A549 (cell line): ENCODE measurements around the gene CSPG4. TPM values are rescaled to one million over a fixed set of nuclear protein-coding genes. Genes with fewer than 3 reads are reported as not detected.

Source experiments
- ATAC-seq, 2 experiments: fragments of 200-7000 bp in 1 of 2; fragments of >200 bp in 1 of 2; cut with Nextera tagmentation in 1 of 2; cut with Tn5 transposase in 1 of 2; 3 replicates each; pipeline versions ENCODE4 v1.8.0 to v1.9.1; 2018 to 2020; ENCODE audit warnings: mild to moderate bottlenecking in 1 of 2, moderate library complexity in 1 of 2
- CTCF ChIA-PET: fragments of 300-600 bp; sonication (Branson Sonifier 250); formaldehyde crosslinking; extraction: SDS; loops from one replicate; lab custom pipeline; 2021; ENCODE audit warnings: antibody characterized with exemption, inconsistent platforms; lab: Yijun Ruan, JAX
- POLR2A ChIA-PET: fragments of 350-600 bp; formaldehyde crosslinking; extraction: SDS; loops from one replicate; lab custom pipeline; 2021; ENCODE audit warnings: antibody characterized with exemption, inconsistent platforms; lab: Yijun Ruan, JAX
- DNase-seq, 2 experiments: peaks; one replicate each; pipeline versions ENCODE4 v3.0.0 to v3.0.0-alpha.2; 2011 to 2016; ENCODE audit warnings: low read depth in 1 of 2, low spot score in 1 of 2
- FAIRE-seq: peaks from 2 replicates; lab custom pipeline; 2011; peaks lifted over from hg19 to GRCh38; lab: Jason Lieb, UNC
- H3K27ac ChIP-seq, 2 experiments: fragments of >200 bp; sonication (Bioruptor Twin); formaldehyde crosslinking; 3 replicates each; pipeline ENCODE4 v1.5.1; 2016 to 2017
- H3K4me1 ChIP-seq: fragments of >200 bp; sonication (Bioruptor Twin); formaldehyde crosslinking; 3 replicates; pipeline ENCODE4 v1.6.1; 2016
- H3K4me2 ChIP-seq: fragments of >200 bp; sonication (Bioruptor Twin); formaldehyde crosslinking; 3 replicates; pipeline ENCODE4 v1.6.1; 2016
- H3K4me3 ChIP-seq: fragments of >200 bp; sonication (Bioruptor Twin); formaldehyde crosslinking; 3 replicates; pipeline ENCODE4 v1.5.1; 2016
- H3K9me3 ChIP-seq: fragments of >200 bp; sonication (Bioruptor Twin); formaldehyde crosslinking; 3 replicates; pipeline ENCODE4 v1.6.1; 2016
- CHD2 ChIP-seq: fragments of 150-350 bp; IDR thresholded peaks from 2 replicates; pipeline ENCODE4 v1.6.1; 2014; ENCODE audit warnings: low read length; ENCODE audit not compliant: partially characterized antibody
- CHD4 ChIP-seq: fragments of 200-600 bp; sonication (generic); IDR thresholded peaks from 2 replicates; pipeline ENCODE4 v1.6.1; 2016; ENCODE audit warnings: antibody characterized with exemption, mild to moderate bottlenecking, borderline replicate concordance
- EHF ChIP-seq: fragments of 250-450 bp; sonication (Bioruptor Pico); IDR thresholded peaks from 2 replicates; pipeline ENCODE4 v1.5.0; 2020; ENCODE audit warnings: mild to moderate bottlenecking
- EHMT2 ChIP-seq: fragments of 200-600 bp; sonication (generic); IDR thresholded peaks from 2 replicates; pipeline ENCODE4 v1.6.1; 2016; ENCODE audit warnings: antibody characterized with exemption, low read depth, mild to moderate bottlenecking, moderate library complexity
- FOSB ChIP-seq: fragments of 250-450 bp; sonication (Bioruptor Pico); IDR thresholded peaks from 2 replicates; pipeline ENCODE4 v1.5.0; 2020; ENCODE audit warnings: mild to moderate bottlenecking, moderate library complexity
- FOSL2 ChIP-seq, 2 experiments: fragments of 450-650 bp in 1 of 2; fragments of >200 bp in 1 of 2; sonication (Bioruptor Twin) in 1 of 2; formaldehyde crosslinking; IDR thresholded peaks; 2 replicates each; pipeline versions ENCODE4 v1.5.0 to v1.6.1; 2016 to 2020; ENCODE audit warnings: mild to moderate bottlenecking in 1 of 2, moderate library complexity in 1 of 2
- HDAC2 ChIP-seq: fragments of 200-600 bp; sonication (generic); IDR thresholded peaks from 2 replicates; pipeline ENCODE4 v1.6.1; 2016
- HEYL ChIP-seq: fragments of 250-450 bp; sonication (Bioruptor Pico); IDR thresholded peaks from 2 replicates; pipeline ENCODE4 v1.8.0; 2021; ENCODE audit warnings: mild to moderate bottlenecking, moderate library complexity
- JUN ChIP-seq, 2 experiments: fragments of >200 bp; sonication (Bioruptor Twin); formaldehyde crosslinking; IDR thresholded peaks; 2 replicates in 1 of 2; 3 replicates in 1 of 2; pipeline ENCODE4 v1.6.1; 2016 to 2017
- KDM1A ChIP-seq: fragments of 200-600 bp; sonication (generic); IDR thresholded peaks from 2 replicates; pipeline ENCODE4 v1.6.1; 2016; ENCODE audit warnings: low read depth, mild to moderate bottlenecking
- MAFK ChIP-seq: fragments of 450-650 bp; IDR thresholded peaks from 2 replicates; pipeline ENCODE4 v1.6.1; 2014; ENCODE audit not compliant: partially characterized antibody
- MAZ ChIP-seq: fragments of 150-350 bp; IDR thresholded peaks from 2 replicates; pipeline ENCODE4 v1.6.1; 2014; ENCODE audit warnings: antibody characterized with exemption, low read depth, low read length, borderline replicate concordance
- POLR2A ChIP-seq: IDR thresholded peaks from 2 replicates; pipeline ENCODE4 v1.6.1; 2012; ENCODE audit warnings: mild to moderate bottlenecking, low read length
- POLR2AphosphoS2 ChIP-seq: conservative IDR thresholded peaks from 2 replicates; pipeline ENCODE4 v1.6.1; 2012; ENCODE audit warnings: low read length, improper control_type of control experiment, inconsistent platforms
- RAD21 ChIP-seq, 2 experiments: fragments of >200 bp in 1 of 2; sonication (Bioruptor Twin) in 1 of 2; formaldehyde crosslinking in 1 of 2; IDR thresholded peaks in 1 of 2; conservative IDR thresholded peaks in 1 of 2; 2 replicates in 1 of 2; 3 replicates in 1 of 2; pipeline ENCODE4 v1.6.1; 2012 to 2018; ENCODE audit warnings: inconsistent platforms in 1 of 2
- RARB ChIP-seq: fragments of 250-450 bp; sonication (Bioruptor Pico); IDR thresholded peaks from 2 replicates; pipeline ENCODE4 v1.8.0; 2021; ENCODE audit warnings: mild to moderate bottlenecking, moderate library complexity
- RCOR1 ChIP-seq: fragments of 150-350 bp; IDR thresholded peaks from 2 replicates; pipeline ENCODE4 v1.6.1; 2014; ENCODE audit warnings: antibody characterized with exemption, low read length, low read depth
- SMC3 ChIP-seq: fragments of >200 bp; sonication (Bioruptor Twin); formaldehyde crosslinking; IDR thresholded peaks from 3 replicates; pipeline ENCODE4 v1.6.1; 2018; ENCODE audit warnings: inconsistent platforms
- TP53 ChIP-seq: fragments of 250-450 bp; sonication (Bioruptor Pico); IDR thresholded peaks from 2 replicates; pipeline ENCODE4 v1.5.0; 2021; ENCODE audit warnings: mild to moderate bottlenecking, moderate library complexity
- ZFP36 ChIP-seq: fragments of 450-650 bp; IDR thresholded peaks from 2 replicates; pipeline ENCODE4 v1.6.1; 2014; ENCODE audit warnings: borderline replicate concordance; ENCODE audit not compliant: partially characterized antibody
- WGBS: methylation state at CpG from one replicate; pipeline ENCODE4 v1.1.6; 2017; ENCODE audit errors: missing lambda C conversion rate; 5-methylcytosine and 5-hydroxymethylcytosine counted together
- polyA plus RNA-seq, 4 experiments: library from polyadenylated mRNA; depleted of rRNA in 3 of 4; stranded (reverse); fragments of >200 nt; fragmentation: RNase III in 1 of 4; extraction: RNeasy Plus Mini Kit Qiagen cat#74134 plus additional on column Dnase treatment in 1 of 4; gene quantifications; 2 replicates in 3 of 4; 3 replicates in 1 of 4; pipeline ENCODE4 v1.2.3, GENCODE V29; 2011 to 2017
- TF ChIP-seq, protein P1 (sequence below): fragments of 450-650 bp; IDR thresholded peaks from 2 replicates; pipeline ENCODE4 v1.6.1; 2014; ENCODE audit warnings: antibody characterized with exemption
- TF ChIP-seq, protein P2 (sequence below): fragments of >200 bp; sonication (Bioruptor Twin); formaldehyde crosslinking; IDR thresholded peaks from 3 replicates; pipeline ENCODE4 v1.5.1; 2016

CSPG4 gene
- polyA plus RNA-seq, 2 of the 4 experiments (the other 2 are of a cell fraction), result 0.01 to 0.06 TPM

DNA sequence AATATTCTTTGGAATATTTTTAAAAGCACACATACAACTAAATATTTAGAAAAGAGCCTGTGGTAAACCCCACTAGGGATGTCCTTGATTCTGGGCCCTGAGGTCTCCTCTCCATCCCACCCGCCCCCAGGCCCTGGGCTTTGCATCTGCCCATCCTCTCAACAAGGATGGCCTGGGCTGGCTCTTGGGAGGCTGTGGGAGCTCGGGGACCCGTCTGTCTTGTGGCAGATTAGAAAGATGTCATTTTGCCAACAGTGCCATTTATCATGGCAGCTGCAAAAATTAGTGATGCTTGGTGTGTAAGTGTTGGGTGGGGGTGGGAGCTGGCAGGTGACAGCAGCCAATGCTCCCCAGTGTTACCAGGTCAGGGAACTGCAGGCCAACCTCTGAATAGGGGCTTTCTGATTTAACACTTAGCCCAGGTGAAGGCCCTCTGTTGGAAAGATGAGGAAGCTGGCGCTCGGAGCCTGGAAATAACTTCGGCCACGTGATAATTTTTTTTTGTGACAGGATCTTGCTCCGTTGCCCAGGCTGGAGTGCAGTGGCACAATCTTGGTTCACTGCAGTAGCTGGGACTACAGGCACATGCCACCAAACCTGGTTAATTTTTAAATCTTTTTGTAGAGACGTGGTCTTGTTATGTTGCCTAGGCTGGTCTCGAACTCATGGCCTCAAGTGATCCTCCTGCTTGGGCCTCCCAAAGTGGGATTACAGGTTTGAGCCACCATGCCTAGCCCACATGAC lies 16.9 kb upstream of the CSPG4 start:
- ChIA-PET CTCF (interaction anchor here (0.7 to 22.9 kb wide), 11 partner anchors 9 to 87 kb away, joined by 3 to 350 read pairs (median 5); no protein-coding TSS in a partner anchor), POLR2A (no interaction called here)
- WGBS, result 80% methylated on average over 10 of the region's 10 CpGs

DNA sequence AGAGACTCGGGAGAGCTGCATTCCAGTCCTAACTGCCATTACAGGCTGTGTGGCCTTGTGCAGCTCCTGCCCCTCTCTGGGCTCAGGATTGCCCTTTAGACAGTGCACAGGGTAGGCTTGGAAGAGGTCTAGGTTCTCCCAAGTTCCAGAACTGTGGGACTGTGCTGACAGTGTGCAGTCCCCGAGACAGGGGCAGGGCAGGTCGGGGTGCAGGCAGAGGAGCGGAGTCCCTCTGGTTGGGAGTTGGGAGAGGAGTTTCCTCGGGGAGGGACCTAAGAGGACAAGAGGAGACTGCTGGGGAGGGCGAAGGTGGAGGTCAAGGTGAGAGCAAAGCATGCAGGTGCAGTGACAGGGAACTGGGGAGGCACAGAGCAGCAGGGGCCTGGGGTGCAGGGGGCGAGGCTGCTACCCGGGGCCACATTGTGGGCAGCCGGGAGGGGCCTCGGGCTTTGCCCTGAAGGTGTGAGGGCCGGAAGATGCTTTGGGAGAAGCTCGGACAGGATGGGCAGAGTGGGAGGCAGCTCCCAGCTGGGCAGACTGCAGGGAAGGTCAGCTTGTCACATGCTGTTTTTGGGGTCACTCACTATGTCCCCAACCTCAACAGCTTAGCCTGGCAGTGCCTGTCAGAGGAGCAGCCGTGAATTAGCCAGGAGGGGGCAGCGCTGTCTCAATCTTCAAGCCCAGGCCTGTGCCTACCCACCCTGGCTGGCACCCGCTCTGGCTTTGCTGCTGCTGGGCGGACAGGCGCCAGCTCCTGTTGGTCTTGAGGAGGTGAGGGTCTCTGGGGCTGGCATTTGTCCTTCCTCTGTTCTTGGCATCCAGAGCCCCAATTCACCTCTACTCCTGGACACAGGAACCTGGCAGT lies 15.4 kb upstream of the CSPG4 start:
- DNase-seq, result peak; percentile 69
- ChIA-PET CTCF (interaction anchor here (0.9 to 22.9 kb wide), 16 partner anchors 8 to 411 kb away, joined by 3 to 350 read pairs (median 5); no protein-coding TSS in a partner anchor), POLR2A (no interaction called here)
- Histone ChIP-seq H3K9me3 (no peaks in the 10 kb centered on the region), H3K27ac (no peak overlapping the region), H3K4me1 (peaks cover 18% of the 10 kb centered on the region), H3K4me3 (no peak overlapping the region), H3K4me2 (no peak overlapping the region)
- FAIRE-seq, result peak; percentile 49
- TF ChIP-seq, protein P1, sequence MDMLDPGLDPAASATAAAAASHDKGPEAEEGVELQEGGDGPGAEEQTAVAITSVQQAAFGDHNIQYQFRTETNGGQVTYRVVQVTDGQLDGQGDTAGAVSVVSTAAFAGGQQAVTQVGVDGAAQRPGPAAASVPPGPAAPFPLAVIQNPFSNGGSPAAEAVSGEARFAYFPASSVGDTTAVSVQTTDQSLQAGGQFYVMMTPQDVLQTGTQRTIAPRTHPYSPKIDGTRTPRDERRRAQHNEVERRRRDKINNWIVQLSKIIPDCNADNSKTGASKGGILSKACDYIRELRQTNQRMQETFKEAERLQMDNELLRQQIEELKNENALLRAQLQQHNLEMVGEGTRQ, result no peak
- TF ChIP-seq, protein P2, sequence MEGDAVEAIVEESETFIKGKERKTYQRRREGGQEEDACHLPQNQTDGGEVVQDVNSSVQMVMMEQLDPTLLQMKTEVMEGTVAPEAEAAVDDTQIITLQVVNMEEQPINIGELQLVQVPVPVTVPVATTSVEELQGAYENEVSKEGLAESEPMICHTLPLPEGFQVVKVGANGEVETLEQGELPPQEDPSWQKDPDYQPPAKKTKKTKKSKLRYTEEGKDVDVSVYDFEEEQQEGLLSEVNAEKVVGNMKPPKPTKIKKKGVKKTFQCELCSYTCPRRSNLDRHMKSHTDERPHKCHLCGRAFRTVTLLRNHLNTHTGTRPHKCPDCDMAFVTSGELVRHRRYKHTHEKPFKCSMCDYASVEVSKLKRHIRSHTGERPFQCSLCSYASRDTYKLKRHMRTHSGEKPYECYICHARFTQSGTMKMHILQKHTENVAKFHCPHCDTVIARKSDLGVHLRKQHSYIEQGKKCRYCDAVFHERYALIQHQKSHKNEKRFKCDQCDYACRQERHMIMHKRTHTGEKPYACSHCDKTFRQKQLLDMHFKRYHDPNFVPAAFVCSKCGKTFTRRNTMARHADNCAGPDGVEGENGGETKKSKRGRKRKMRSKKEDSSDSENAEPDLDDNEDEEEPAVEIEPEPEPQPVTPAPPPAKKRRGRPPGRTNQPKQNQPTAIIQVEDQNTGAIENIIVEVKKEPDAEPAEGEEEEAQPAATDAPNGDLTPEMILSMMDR, result peak; percentile 72
- TF ChIP-seq ZFP36 (peak; percentile 36), JUN (IDR thresholded peaks at IDR 0.05) (no peak), SMC3 (peak; percentile 87), RAD21 (conservative IDR thresholded peaks at IDR 0.05 in 1 of 2, IDR thresholded peaks at IDR 0.05 in 1 of 2) (peak; percentile 88), POLR2A (0 out of 2 replicates have a peak, but pooled peaks have one; percentile 3)
- peak; percentile 59 to 82 for ATAC-seq
- 40% methylated on average over 17 of the region's 17 CpGs for WGBS

More for the DNA sequence above, 16.9 kb upstream of the CSPG4 start:
- no peak overlapping the region for H3K27ac ChIP-seq
- H3K4me2 ChIP-seq, result no peak overlapping the region
- H3K4me1 ChIP-seq, result peaks cover 6% of the 10 kb centered on the region; the same call in 2 of the 3 replicates
- FAIRE-seq (no peak), DNase-seq (no peak), ATAC-seq (no peak)
- TF ChIP-seq CHD2 (no peak), CHD4 (no peak), EHMT2 (no peak), POLR2AphosphoS2 (no peak), MAFK (no peak), JUN (IDR thresholded peaks at IDR 0.05) (no peak), KDM1A (no peak), MAZ (no peak), HEYL (CRISPR knock-in tag) (no peak), ZFP36 (no peak), HDAC2 (no peak), FOSB (CRISPR knock-in tag) (no peak), RCOR1 (no peak), RARB (CRISPR knock-in tag) (no peak), EHF (CRISPR knock-in tag) (no peak), TP53 (CRISPR knock-in tag) (no peak), FOSL2 (IDR thresholded peaks at IDR 0.05) (no peak), FOSL2 (CRISPR knock-in tag; IDR thresholded peaks at IDR 0.05) (no peak)
- H3K9me3 ChIP-seq, result no peaks in the 10 kb centered on the region
- H3K4me3 ChIP-seq, result no peak overlapping the region
